ENCODE results near the gene MID1.
"Not testable (repeated sequence)": the region's sequence is repeated elsewhere in the genome, so short reads cannot be mapped to it uniquely, and the experiment has no call there.

The MID1 gene

GRCh38 chrX:10607233-10607632 lies 13.2 kb downstream of the MID1 start:
- no peak overlapping the region for H3K27ac ChIP-seq
- TF ChIP-seq CTCF (IDR thresholded peaks at IDR 0.05) (no peak), ZFX (IDR thresholded peaks at IDR 0.05; ENCODE audit: borderline replicate concordance) (no peak)

GRCh38 chrX:10603612-10604011 lies 16.8 kb downstream of the MID1 start:
- H3K27ac ChIP-seq, result no peak overlapping the region
- TF ChIP-seq ZFX (IDR thresholded peaks at IDR 0.05; ENCODE audit: borderline replicate concordance), result no peak
- no peak for TF ChIP-seq CTCF (IDR thresholded peaks at IDR 0.05)

GRCh38 chrX:10602646-10603045 lies 17.7 kb downstream of the MID1 start:
- no peak overlapping the region for H3K27ac ChIP-seq
- no peak for TF ChIP-seq CTCF (IDR thresholded peaks at IDR 0.05)

GRCh38 chrX:10600479-10600878 lies 19.9 kb downstream of the MID1 start:
- TF ChIP-seq ZFX (IDR thresholded peaks at IDR 0.05; ENCODE audit: borderline replicate concordance) (no peak), CTCF (IDR thresholded peaks at IDR 0.05) (no peak)
- no peak overlapping the region for H3K27ac ChIP-seq

- H3K27ac ChIP-seq, result no peak overlapping the region
- no peak for TF ChIP-seq CTCF (IDR thresholded peaks at IDR 0.05)
- no peak for TF ChIP-seq ZFX (IDR thresholded peaks at IDR 0.05; ENCODE audit: borderline replicate concordance)
Measured at GRCh38 chrX:10598540-10598939, 21.8 kb downstream of the MID1 start.

- no peak overlapping the region for H3K27ac ChIP-seq
- TF ChIP-seq ZFX (IDR thresholded peaks at IDR 0.05; ENCODE audit: borderline replicate concordance) (no peak), CTCF (IDR thresholded peaks at IDR 0.05) (peak; percentile 42)
Measured at GRCh38 chrX:10597871-10598270, 22.5 kb downstream of the MID1 start.

- H3K27ac ChIP-seq, result no peak overlapping the region
- TF ChIP-seq CTCF (IDR thresholded peaks at IDR 0.05) (no peak), ZFX (IDR thresholded peaks at IDR 0.05; ENCODE audit: borderline replicate concordance) (no peak)
Measured at GRCh38 chrX:10591363-10592335, 28.7 kb downstream of the MID1 start.

GRCh38 chrX:10589787-10590186 lies 30.6 kb downstream of the MID1 start:
- not testable (repeated sequence) for H3K27ac ChIP-seq
